ENCODE results near the gene LSM6.

LSM6 gene

DNA sequence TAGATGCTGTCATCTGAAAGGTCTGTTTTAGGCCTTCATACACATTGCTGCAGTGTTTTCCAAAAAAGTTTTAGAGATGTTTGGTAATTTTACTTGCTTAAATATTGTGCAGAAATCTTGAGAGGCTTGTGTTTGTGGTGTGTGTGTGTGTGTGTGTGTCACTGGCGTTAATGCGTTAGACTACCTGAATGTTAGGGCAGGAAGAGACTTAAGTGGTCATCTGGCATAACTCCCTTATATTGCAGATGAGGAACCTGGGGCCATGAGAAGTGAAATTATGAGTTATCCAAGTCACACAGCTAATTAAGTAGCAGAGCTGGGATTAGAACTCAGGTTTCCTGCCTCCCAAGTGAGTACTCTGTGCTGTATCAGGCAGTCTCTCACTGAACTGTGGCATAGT is 1.4 kb downstream of the LSM6 start:
- peak overlapping the region; percentile 96; the same call in 1 of the 2 replicates for H3K9ac ChIP-seq
- H3K79me2 ChIP-seq (ENCODE audit: insufficient read depth, low read depth) = peaks cover 48% of the 10 kb centered on the region
- peaks cover 35% of the 10 kb centered on the region for H3K4me1 ChIP-seq (ENCODE audit: low read depth, poor library complexity, severe bottlenecking)
- no peaks in the 10 kb centered on the region for H3K36me3 ChIP-seq (ENCODE audit: insufficient read depth)
- no peak overlapping the region for H3K27ac ChIP-seq
- no peak overlapping the region for H2AFZ ChIP-seq (ENCODE audit: low read depth)
- TF ChIP-seq, protein P1, sequence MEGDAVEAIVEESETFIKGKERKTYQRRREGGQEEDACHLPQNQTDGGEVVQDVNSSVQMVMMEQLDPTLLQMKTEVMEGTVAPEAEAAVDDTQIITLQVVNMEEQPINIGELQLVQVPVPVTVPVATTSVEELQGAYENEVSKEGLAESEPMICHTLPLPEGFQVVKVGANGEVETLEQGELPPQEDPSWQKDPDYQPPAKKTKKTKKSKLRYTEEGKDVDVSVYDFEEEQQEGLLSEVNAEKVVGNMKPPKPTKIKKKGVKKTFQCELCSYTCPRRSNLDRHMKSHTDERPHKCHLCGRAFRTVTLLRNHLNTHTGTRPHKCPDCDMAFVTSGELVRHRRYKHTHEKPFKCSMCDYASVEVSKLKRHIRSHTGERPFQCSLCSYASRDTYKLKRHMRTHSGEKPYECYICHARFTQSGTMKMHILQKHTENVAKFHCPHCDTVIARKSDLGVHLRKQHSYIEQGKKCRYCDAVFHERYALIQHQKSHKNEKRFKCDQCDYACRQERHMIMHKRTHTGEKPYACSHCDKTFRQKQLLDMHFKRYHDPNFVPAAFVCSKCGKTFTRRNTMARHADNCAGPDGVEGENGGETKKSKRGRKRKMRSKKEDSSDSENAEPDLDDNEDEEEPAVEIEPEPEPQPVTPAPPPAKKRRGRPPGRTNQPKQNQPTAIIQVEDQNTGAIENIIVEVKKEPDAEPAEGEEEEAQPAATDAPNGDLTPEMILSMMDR (conservative IDR thresholded peaks at IDR 0.05; ENCODE audit: low read depth, low read length) = no peak
- H3K27me3 ChIP-seq (ENCODE audit: insufficient read depth, low read depth) = no peaks in the 10 kb centered on the region
- H4K20me1 ChIP-seq (ENCODE audit: insufficient read depth) = peaks cover 8% of the 10 kb centered on the region
- peak overlapping the region; percentile 91 for H3K4me2 ChIP-seq
- H3K4me3 ChIP-seq (IDR thresholded peaks at IDR 0.05; ENCODE audit: insufficient read depth, low read depth, low read length) = no peak overlapping the region

DNA sequence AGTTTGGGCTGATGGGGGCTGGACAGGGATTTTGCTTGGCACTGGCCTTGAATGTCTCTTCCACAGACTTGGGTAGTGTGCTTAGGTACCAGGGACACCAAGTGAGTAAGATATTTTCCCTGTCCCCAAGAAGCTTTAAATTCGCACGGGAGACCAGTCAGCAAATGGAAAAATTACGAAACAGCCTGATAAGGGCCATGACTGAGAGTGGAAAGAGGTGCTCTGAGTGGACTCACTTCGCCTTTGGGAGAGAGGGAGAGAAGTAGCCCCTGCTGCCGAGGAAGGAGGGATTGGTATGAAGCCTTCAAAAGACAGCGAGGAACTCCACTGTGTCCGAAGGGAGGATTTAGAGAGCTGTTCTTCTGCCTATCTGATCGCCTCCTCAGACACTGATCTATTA is 2.6 kb downstream of the LSM6 start:
- peaks cover 8% of the 10 kb centered on the region for H4K20me1 ChIP-seq (ENCODE audit: insufficient read depth)
- H3K4me3 ChIP-seq (IDR thresholded peaks at IDR 0.05; ENCODE audit: insufficient read depth, low read depth, low read length) = no peak overlapping the region
- H3K4me2 ChIP-seq = no peak overlapping the region
- H3K9ac ChIP-seq = no peak overlapping the region
- H3K4me1 ChIP-seq (ENCODE audit: low read depth, poor library complexity, severe bottlenecking) = peaks cover 35% of the 10 kb centered on the region
- H3K27me3 ChIP-seq (ENCODE audit: insufficient read depth, low read depth) = no peaks in the 10 kb centered on the region
- no peak overlapping the region for H3K27ac ChIP-seq
- no peak overlapping the region for H2AFZ ChIP-seq (ENCODE audit: low read depth)
- H3K79me2 ChIP-seq (ENCODE audit: insufficient read depth, low read depth) = peaks cover 51% of the 10 kb centered on the region
- TF ChIP-seq, protein P1 (conservative IDR thresholded peaks at IDR 0.05; ENCODE audit: low read depth, low read length) = no peak
- H3K36me3 ChIP-seq (ENCODE audit: insufficient read depth) = no peaks in the 10 kb centered on the region

DNA sequence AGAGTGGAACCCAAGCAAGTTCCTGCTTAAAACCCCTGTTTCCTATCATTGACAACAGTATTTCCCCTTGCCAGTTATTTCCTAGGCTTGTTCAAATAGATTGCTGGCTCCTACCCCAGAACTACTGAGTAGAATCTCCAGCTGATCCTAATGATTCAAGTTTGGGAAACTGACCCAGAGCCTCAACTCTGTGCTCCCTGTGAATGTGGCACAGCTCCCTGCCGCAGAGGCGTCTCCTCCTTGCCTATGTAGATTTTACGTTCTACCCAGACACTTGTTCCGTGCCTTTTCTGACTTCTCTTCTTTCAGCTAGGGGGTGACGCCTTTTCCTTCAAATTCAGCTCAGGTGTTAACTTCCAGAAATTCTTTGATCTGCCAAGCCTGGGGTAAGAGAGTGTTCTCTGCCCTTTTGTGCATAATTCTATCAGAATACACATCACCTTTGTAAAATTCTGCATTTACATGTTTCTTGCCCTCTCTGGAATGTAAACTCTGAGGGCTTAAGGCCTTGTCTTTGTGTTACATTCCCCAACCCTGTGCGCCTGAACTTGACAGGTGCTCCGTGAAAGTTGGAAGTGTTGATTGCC is 4.4 kb downstream of the LSM6 start:
- TF ChIP-seq, protein P1 (conservative IDR thresholded peaks at IDR 0.05; ENCODE audit: low read depth, low read length) = no peak
- Histone ChIP-seq H3K9ac (no peak overlapping the region), H3K4me3 (IDR thresholded peaks at IDR 0.05; ENCODE audit: insufficient read depth, low read depth, low read length) (no peak overlapping the region), H2AFZ (ENCODE audit: low read depth) (no peak overlapping the region), H3K4me1 (ENCODE audit: low read depth, poor library complexity, severe bottlenecking) (peaks cover 33% of the 10 kb centered on the region), H3K36me3 (ENCODE audit: insufficient read depth) (no peaks in the 10 kb centered on the region; the same call in 1 of the 2 replicates), H3K4me2 (no peak overlapping the region), H3K79me2 (ENCODE audit: insufficient read depth, low read depth) (peaks cover 51% of the 10 kb centered on the region), H3K27ac (no peak overlapping the region), H4K20me1 (ENCODE audit: insufficient read depth) (peaks cover 8% of the 10 kb centered on the region), H3K27me3 (ENCODE audit: insufficient read depth, low read depth) (no peaks in the 10 kb centered on the region)

DNA sequence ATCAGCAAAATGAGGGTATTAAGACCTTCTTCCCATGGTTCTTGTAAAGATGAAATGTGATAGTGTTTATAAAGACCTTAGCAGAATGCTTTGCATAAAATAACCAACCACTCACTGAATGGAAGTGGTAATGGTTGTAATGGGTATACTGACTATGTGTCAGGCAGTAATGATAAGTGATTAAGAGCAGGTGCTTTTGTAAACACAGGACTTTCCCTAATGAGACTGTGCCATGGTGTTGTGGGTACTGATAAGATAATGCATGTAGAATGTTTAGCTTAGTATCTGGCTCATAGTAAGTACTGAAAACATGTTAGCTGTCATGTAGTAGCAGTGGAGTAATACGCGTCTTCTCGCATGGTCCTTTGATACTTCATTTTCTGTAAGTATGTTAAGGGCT is 6.9 kb downstream of the LSM6 start:
- TF ChIP-seq, protein P1 (conservative IDR thresholded peaks at IDR 0.05; ENCODE audit: low read depth, low read length) = no peak
- Histone ChIP-seq H4K20me1 (ENCODE audit: insufficient read depth) (peaks cover 8% of the 10 kb centered on the region), H3K27me3 (ENCODE audit: insufficient read depth, low read depth) (no peaks in the 10 kb centered on the region), H3K4me2 (no peak overlapping the region), H3K36me3 (ENCODE audit: insufficient read depth) (no peaks in the 10 kb centered on the region; the same call in 1 of the 2 replicates), H2AFZ (ENCODE audit: low read depth) (no peak overlapping the region), H3K4me1 (ENCODE audit: low read depth, poor library complexity, severe bottlenecking) (peaks cover 16% of the 10 kb centered on the region), H3K4me3 (IDR thresholded peaks at IDR 0.05; ENCODE audit: insufficient read depth, low read depth, low read length) (no peak overlapping the region), H3K79me2 (ENCODE audit: insufficient read depth, low read depth) (peaks cover 35% of the 10 kb centered on the region; the same call in 1 of the 2 replicates), H3K9ac (no peak overlapping the region), H3K27ac (no peak overlapping the region)

Measured in KMS-11 (cell line).